GM23338 (cell line): ENCODE results near the gene FNIP2. TPM values are rescaled to one million over a fixed set of nuclear protein-coding genes. Genes with fewer than 3 reads are reported as not detected.
"Not testable (repeated sequence)": the region's sequence is repeated elsewhere in the genome, so short reads cannot be mapped to it uniquely, and the experiment has no call there.

Source experiments
- ATAC-seq: fragments of 200-7000 bp; cut with Tn5 transposase; 3 replicates; pipeline ENCODE4 v1.9.1; 2020
- DNase-seq: peaks from one replicate; pipeline ENCODE4 v3.0.0-alpha.2; 2015; ENCODE audit warnings: low spot score
- H2AFZ ChIP-seq: fragments of 200-600 bp; sonication (generic); 2 replicates; pipeline ENCODE4 v1.8.0; 2016; ENCODE audit warnings: antibody characterized with exemption, mild to moderate bottlenecking, moderate library complexity
- H3F3A ChIP-seq: fragments of 200-600 bp; sonication (generic); replicated peaks from 2 replicates; pipeline ENCODE4 v1.8.0; 2017; ENCODE audit warnings: antibody characterized with exemption, mixed run types, low read depth
- H3K27ac ChIP-seq: fragments of 200-600 bp; sonication (generic); 2 replicates; pipeline ENCODE4 v1.6.1; 2016; ENCODE audit warnings: low read depth
- H3K27me3 ChIP-seq: fragments of 200-600 bp; sonication (generic); 2 replicates; pipeline ENCODE4 v1.8.0; 2016; ENCODE audit warnings: mild to moderate bottlenecking, mixed run types, moderate library complexity; ENCODE audit not compliant: insufficient read depth
- H3K36me3 ChIP-seq: fragments of 200-600 bp; sonication (generic); 2 replicates; pipeline ENCODE4 v1.8.0; 2016; ENCODE audit warnings: mild to moderate bottlenecking; ENCODE audit not compliant: insufficient read depth
- H3K4me1 ChIP-seq: fragments of 200-600 bp; sonication (generic); 2 replicates; pipeline ENCODE4 v1.8.0; 2016; ENCODE audit warnings: mild to moderate bottlenecking, moderate library complexity; ENCODE audit not compliant: insufficient read depth
- H3K4me2 ChIP-seq: fragments of 200-600 bp; sonication (generic); 2 replicates; pipeline ENCODE4 v1.7.1; 2017; ENCODE audit warnings: mixed run types
- H3K4me3 ChIP-seq: fragments of 200-600 bp; sonication (generic); 2 replicates; pipeline ENCODE4 v1.6.1; 2016; ENCODE audit warnings: mixed run types
- H3K79me2 ChIP-seq: fragments of 200-600 bp; sonication (generic); replicated peaks from 2 replicates; pipeline ENCODE4 v1.8.0; 2017; ENCODE audit warnings: mild to moderate bottlenecking; ENCODE audit not compliant: insufficient read depth
- H3K9me2 ChIP-seq: fragments of 200-600 bp; sonication (generic); 2 replicates; pipeline ENCODE4 v1.8.0; 2017; ENCODE audit not compliant: insufficient read depth
- H4K20me1 ChIP-seq: fragments of 200-600 bp; sonication (generic); replicated peaks from 2 replicates; pipeline ENCODE4 v1.8.0; 2017; ENCODE audit warnings: mild to moderate bottlenecking; ENCODE audit not compliant: insufficient read depth
- H3K27ac Mint-ChIP-seq: 2 replicates; pipeline ENCODE4 v1.8.0; 2020; ENCODE audit warnings: inconsistent platforms, mild to moderate bottlenecking, moderate library complexity, mixed read lengths
- H3K27me3 Mint-ChIP-seq: 3 replicates; pipeline ENCODE4 v1.8.0; 2022; ENCODE audit warnings: low read depth, mild to moderate bottlenecking, moderate library complexity, mixed read lengths, inconsistent platforms; ENCODE audit not compliant: insufficient read depth, poor library complexity
- H3K36me3 Mint-ChIP-seq: 3 replicates; pipeline ENCODE4 v1.8.0; 2021; ENCODE audit warnings: low read depth, mild to moderate bottlenecking, inconsistent platforms, moderate library complexity, mixed read lengths
- H3K4me1 Mint-ChIP-seq: 3 replicates; pipeline ENCODE4 v1.8.0; 2020; ENCODE audit warnings: mild to moderate bottlenecking, inconsistent platforms, mixed read lengths
- H3K4me3 Mint-ChIP-seq: 3 replicates; pipeline ENCODE4 v1.8.0; 2021; ENCODE audit warnings: moderate library complexity, mild to moderate bottlenecking, inconsistent platforms, mixed read lengths
- H3K9me3 Mint-ChIP-seq: 3 replicates; pipeline ENCODE4 v1.8.0; 2020; ENCODE audit warnings: moderate library complexity, mild to moderate bottlenecking, inconsistent platforms, mixed read lengths
- CREB1 ChIP-seq: fragments of 250-450 bp; sonication (Bioruptor Pico); IDR thresholded peaks from 2 replicates; pipeline ENCODE4 v1.5.0; 2020; ENCODE audit warnings: low read depth, mild to moderate bottlenecking, moderate library complexity
- EZH2 ChIP-seq: fragments of 200-600 bp; sonication (generic); IDR thresholded peaks from one replicate; pipeline ENCODE4 v1.8.0; 2017; ENCODE audit warnings: antibody characterized with exemption, mild to moderate bottlenecking, low read depth; ENCODE audit not compliant: unreplicated experiment
- EZH2phosphoT487 ChIP-seq: fragments of 200-600 bp; sonication (generic); IDR thresholded peaks from one replicate; pipeline ENCODE4 v1.8.1; 2018; ENCODE audit warnings: antibody characterized with exemption; ENCODE audit not compliant: unreplicated experiment
- JUNB ChIP-seq: IDR thresholded peaks from one replicate; pipeline ENCODE4 v1.6.1; 2016; ENCODE audit warnings: antibody characterized with exemption; ENCODE audit not compliant: unreplicated experiment
- ZNF114 ChIP-seq: fragments of 250-450 bp; sonication (Bioruptor Pico); IDR thresholded peaks from 2 replicates; pipeline ENCODE4 v1.5.0; 2020; ENCODE audit warnings: mild to moderate bottlenecking, moderate library complexity
- ZNF331 ChIP-seq: fragments of 250-450 bp; sonication (Bioruptor Pico); IDR thresholded peaks from 2 replicates; pipeline ENCODE4 v1.5.0; 2020; ENCODE audit warnings: low read depth, mild to moderate bottlenecking, moderate library complexity
- polyA plus RNA-seq: library from polyadenylated mRNA; unstranded; fragments of >200 nt; fragmentation: Nextera tagmentation; extraction: Ambion mirVana; gene quantifications from 2 replicates; pipeline ENCODE4 v1.2.1, GENCODE V29; 2016
- total RNA-seq: library from RNA; depleted of rRNA; stranded (reverse); fragments of >200 nt; shearing (Covaris generic); gene quantifications from 2 replicates; pipeline ENCODE4 v1.2.3, GENCODE V29; 2014
- TF ChIP-seq, protein P1 (sequence below): IDR thresholded peaks from 2 replicates; pipeline ENCODE4 v1.6.1; 2016; ENCODE audit warnings: antibody characterized with exemption
- TF ChIP-seq, protein P2 (sequence below): IDR thresholded peaks from one replicate; pipeline ENCODE4 v1.6.1; 2018; ENCODE audit warnings: antibody characterized with exemption; ENCODE audit not compliant: unreplicated experiment

The FNIP2 gene
- total and polyA plus RNA-seq, 2 experiments from 2014 or later = 2.7 to 17.2 TPM

DNA sequence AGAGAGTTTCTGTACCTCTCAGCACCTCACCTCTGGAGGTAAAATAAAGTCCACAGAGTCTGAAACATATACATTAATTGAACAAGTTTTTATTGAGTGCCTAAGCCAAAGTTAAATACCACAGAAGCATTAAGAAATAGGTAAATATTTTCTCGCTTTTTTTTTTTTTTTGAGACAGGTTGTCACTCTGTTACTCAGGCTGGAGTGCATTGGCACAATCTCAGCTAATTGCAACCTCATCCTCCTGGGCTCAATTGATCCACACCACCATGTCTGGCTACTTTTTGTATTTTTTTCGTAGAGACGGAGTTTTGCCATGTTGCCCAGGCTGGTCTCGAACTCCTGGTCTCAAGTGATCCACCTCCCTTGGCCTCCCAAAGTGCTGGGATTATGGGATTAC is 10.1 kb upstream of the FNIP2 start:
- Histone ChIP-seq H3K36me3 (no peaks in the 10 kb centered on the region), H3K27me3 (no peaks in the 10 kb centered on the region), H3K4me3 (no peak overlapping the region), H4K20me1 (no peaks in the 10 kb centered on the region), H3K79me2 (no peaks in the 10 kb centered on the region), H3K9me2 (no peaks in the 10 kb centered on the region), H3F3A (no peaks in the 10 kb centered on the region), H3K4me2 (no peak overlapping the region), H3K27ac (no peak overlapping the region), H2AFZ (no peak overlapping the region), H3K4me1 (no peaks in the 10 kb centered on the region)
- Mint-ChIP-seq H3K36me3 (peaks cover 6% of the 10 kb centered on the region), H3K27ac (no peak overlapping the region), H3K4me1 (no peaks in the 10 kb centered on the region), H3K4me3 (no peak overlapping the region), H3K27me3 (peaks cover 1% of the 10 kb centered on the region), H3K9me3 (peaks cover 23% of the 10 kb centered on the region)
- TF ChIP-seq EZH2 (no peak), ZNF331 (CRISPR knock-in tag) (no peak), ZNF114 (CRISPR knock-in tag) (no peak)
- ATAC-seq = no peak
- DNase-seq = no peak

DNA sequence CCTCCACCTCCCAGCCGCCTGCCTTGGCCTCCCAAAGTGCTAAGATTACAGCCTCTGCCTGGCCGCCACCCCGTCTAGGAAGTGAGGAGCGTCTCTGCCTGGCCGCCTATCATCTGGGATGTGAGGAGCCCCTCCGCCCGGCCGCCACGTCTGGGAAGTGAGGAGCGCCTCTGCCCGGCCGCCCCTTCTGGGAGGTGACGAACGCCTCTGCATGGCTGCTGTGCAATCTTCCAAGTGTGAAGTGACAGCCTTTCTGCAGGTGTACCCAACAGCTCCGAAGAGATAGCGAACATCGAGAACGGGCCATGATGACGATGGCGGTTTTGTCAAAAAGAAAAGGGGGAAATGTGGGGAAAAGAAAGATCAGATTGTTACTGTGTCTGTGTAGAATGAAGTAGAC is 9.3 kb upstream of the FNIP2 start:
- H3K9me2 ChIP-seq, ATAC-seq: not testable (repeated sequence)

DNA sequence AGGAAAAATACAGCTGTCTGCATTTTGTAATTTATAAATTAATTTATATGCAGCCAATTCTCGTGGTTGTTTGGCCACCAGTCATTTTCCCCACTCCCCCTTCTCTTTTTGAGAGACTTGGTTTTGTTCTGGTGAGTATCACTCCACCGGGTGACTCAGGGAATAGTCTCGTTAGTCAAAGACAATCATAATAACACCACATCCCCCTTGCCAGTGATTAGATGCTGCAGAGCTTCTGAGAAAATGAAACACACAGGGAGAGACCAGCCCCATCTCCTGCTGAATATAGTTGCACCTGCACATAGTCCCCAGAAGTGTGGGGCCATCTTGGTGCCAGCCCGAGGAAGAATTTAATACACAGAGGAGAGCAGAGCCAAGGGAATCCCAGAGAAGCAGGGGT is 8.0 kb upstream of the FNIP2 start:
- H3K9me2 ChIP-seq = no peaks in the 10 kb centered on the region
- peaks cover 6% of the 10 kb centered on the region for H3K36me3 Mint-ChIP-seq
- no peak overlapping the region; the same call in 1 of the 2 replicates for H2AFZ ChIP-seq
- H3K4me2 ChIP-seq = no peak overlapping the region
- H3K4me1 Mint-ChIP-seq = no peaks in the 10 kb centered on the region
- H3K9me3 Mint-ChIP-seq = peaks cover 23% of the 10 kb centered on the region
- H3F3A ChIP-seq = no peaks in the 10 kb centered on the region
- no peak overlapping the region for H3K4me3 Mint-ChIP-seq
- H3K4me1 ChIP-seq = no peaks in the 10 kb centered on the region
- H3K27me3 Mint-ChIP-seq = peaks cover 1% of the 10 kb centered on the region
- no peak for TF ChIP-seq JUNB
- TF ChIP-seq EZH2 = no peak
- TF ChIP-seq, protein P1, sequence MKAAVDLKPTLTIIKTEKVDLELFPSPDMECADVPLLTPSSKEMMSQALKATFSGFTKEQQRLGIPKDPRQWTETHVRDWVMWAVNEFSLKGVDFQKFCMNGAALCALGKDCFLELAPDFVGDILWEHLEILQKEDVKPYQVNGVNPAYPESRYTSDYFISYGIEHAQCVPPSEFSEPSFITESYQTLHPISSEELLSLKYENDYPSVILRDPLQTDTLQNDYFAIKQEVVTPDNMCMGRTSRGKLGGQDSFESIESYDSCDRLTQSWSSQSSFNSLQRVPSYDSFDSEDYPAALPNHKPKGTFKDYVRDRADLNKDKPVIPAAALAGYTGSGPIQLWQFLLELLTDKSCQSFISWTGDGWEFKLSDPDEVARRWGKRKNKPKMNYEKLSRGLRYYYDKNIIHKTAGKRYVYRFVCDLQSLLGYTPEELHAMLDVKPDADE = no peak
- TF ChIP-seq, protein P2, sequence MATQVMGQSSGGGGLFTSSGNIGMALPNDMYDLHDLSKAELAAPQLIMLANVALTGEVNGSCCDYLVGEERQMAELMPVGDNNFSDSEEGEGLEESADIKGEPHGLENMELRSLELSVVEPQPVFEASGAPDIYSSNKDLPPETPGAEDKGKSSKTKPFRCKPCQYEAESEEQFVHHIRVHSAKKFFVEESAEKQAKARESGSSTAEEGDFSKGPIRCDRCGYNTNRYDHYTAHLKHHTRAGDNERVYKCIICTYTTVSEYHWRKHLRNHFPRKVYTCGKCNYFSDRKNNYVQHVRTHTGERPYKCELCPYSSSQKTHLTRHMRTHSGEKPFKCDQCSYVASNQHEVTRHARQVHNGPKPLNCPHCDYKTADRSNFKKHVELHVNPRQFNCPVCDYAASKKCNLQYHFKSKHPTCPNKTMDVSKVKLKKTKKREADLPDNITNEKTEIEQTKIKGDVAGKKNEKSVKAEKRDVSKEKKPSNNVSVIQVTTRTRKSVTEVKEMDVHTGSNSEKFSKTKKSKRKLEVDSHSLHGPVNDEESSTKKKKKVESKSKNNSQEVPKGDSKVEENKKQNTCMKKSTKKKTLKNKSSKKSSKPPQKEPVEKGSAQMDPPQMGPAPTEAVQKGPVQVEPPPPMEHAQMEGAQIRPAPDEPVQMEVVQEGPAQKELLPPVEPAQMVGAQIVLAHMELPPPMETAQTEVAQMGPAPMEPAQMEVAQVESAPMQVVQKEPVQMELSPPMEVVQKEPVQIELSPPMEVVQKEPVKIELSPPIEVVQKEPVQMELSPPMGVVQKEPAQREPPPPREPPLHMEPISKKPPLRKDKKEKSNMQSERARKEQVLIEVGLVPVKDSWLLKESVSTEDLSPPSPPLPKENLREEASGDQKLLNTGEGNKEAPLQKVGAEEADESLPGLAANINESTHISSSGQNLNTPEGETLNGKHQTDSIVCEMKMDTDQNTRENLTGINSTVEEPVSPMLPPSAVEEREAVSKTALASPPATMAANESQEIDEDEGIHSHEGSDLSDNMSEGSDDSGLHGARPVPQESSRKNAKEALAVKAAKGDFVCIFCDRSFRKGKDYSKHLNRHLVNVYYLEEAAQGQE = no peak
- no peak for TF ChIP-seq EZH2phosphoT487
- no peak for TF ChIP-seq CREB1
- no peak for DNase-seq
- H4K20me1 ChIP-seq = no peaks in the 10 kb centered on the region
- no peaks in the 10 kb centered on the region for H3K36me3 ChIP-seq
- no peak for ATAC-seq
- no peak overlapping the region for H3K27ac Mint-ChIP-seq
- H3K4me3 ChIP-seq = no peak overlapping the region
- no peak overlapping the region for H3K27ac ChIP-seq
- H3K79me2 ChIP-seq = no peaks in the 10 kb centered on the region
- H3K27me3 ChIP-seq = no peaks in the 10 kb centered on the region

More for the DNA sequence above, 9.3 kb upstream of the FNIP2 start:
- not testable (repeated sequence) for H3K27ac ChIP-seq, H3K27me3 Mint-ChIP-seq, H3K4me3 Mint-ChIP-seq, H3K79me2 ChIP-seq, H3K36me3 ChIP-seq, H2AFZ ChIP-seq, DNase-seq, H3K36me3 Mint-ChIP-seq, H4K20me1 ChIP-seq, H3F3A ChIP-seq, H3K27ac Mint-ChIP-seq, H3K4me1 Mint-ChIP-seq, H3K4me3 ChIP-seq, H3K4me2 ChIP-seq, H3K4me1 ChIP-seq, H3K27me3 ChIP-seq
- H3K9me3 Mint-ChIP-seq = peaks cover 23% of the 10 kb centered on the region
